ENCODE results near the gene ABT1.

ABT1 gene

DNA sequence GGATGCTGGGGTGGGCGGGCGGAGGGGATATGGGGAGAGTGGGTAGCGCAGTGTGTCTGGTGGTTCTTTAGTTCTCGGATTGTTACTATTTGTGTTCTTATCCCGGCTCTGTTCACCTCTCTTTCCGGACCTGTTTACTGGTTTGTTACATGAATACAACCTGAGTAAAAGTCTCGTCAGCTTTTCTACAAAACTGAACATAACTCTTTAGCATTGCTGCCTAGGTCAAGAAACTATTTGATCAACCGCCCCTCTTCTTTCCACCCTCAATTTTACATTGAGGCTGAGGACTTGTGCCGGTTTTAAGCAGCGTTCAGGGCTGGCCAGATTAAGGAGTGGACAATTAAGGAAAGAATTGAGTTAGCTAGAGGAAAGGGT lies 625 bp downstream of the ABT1 start:
- peaks cover 33% of the 10 kb centered on the region for H3K27me3 ChIP-seq
- H3K4me1 ChIP-seq (ENCODE audit: control insufficient read depth in 1 of 2, insufficient read depth in 1 of 2, low read depth in 1 of 2, low read length in 1 of 2): peaks cover 24 to 26% of the 10 kb centered on the region in 2 experiments
- H3K36me3 ChIP-seq: peaks cover 23% of the 10 kb centered on the region
- H3K27ac ChIP-seq: peak overlapping the region; percentile 84
- TF ChIP-seq, protein P1, sequence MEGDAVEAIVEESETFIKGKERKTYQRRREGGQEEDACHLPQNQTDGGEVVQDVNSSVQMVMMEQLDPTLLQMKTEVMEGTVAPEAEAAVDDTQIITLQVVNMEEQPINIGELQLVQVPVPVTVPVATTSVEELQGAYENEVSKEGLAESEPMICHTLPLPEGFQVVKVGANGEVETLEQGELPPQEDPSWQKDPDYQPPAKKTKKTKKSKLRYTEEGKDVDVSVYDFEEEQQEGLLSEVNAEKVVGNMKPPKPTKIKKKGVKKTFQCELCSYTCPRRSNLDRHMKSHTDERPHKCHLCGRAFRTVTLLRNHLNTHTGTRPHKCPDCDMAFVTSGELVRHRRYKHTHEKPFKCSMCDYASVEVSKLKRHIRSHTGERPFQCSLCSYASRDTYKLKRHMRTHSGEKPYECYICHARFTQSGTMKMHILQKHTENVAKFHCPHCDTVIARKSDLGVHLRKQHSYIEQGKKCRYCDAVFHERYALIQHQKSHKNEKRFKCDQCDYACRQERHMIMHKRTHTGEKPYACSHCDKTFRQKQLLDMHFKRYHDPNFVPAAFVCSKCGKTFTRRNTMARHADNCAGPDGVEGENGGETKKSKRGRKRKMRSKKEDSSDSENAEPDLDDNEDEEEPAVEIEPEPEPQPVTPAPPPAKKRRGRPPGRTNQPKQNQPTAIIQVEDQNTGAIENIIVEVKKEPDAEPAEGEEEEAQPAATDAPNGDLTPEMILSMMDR (IDR thresholded peaks at IDR 0.05): no peak
- H3K4me3 ChIP-seq (ENCODE audit: low read depth in 1 of 2, low read length in 1 of 2): peak overlapping the region; percentile 96 to 97
- H3K9me3 ChIP-seq: no peaks in the 10 kb centered on the region

DNA sequence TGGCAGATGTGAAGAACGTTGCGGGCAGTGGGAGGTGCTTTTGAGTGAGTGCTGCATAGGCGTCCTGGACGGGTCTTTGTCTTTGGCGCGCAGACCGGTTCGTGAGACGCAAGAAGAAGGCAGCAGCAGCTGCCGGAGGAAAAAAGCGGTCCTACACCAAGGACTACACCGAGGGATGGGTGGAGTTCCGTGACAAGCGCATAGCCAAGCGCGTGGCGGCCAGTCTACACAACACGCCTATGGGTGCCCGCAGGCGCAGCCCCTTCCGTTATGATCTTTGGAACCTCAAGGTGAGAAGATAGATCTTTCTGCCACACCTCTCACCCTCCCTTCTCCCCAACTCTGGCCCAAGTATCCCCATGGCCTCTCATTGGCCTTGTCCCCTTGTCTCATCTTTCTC lies 1.1 kb downstream of the ABT1 start:
- Histone ChIP-seq H3K4me1 (ENCODE audit: control insufficient read depth in 1 of 2, insufficient read depth in 1 of 2, low read depth in 1 of 2, low read length in 1 of 2) (peaks cover 24 to 26% of the 10 kb centered on the region in 2 experiments), H3K27me3 (peaks cover 29% of the 10 kb centered on the region), H3K4me3 (ENCODE audit: low read depth in 1 of 2, low read length in 1 of 2) (peak overlapping the region; percentile 96 to 97), H3K27ac (no peak overlapping the region), H3K9me3 (no peaks in the 10 kb centered on the region), H3K36me3 (peaks cover 23% of the 10 kb centered on the region)
- TF ChIP-seq, protein P1 (IDR thresholded peaks at IDR 0.05): no peak

DNA sequence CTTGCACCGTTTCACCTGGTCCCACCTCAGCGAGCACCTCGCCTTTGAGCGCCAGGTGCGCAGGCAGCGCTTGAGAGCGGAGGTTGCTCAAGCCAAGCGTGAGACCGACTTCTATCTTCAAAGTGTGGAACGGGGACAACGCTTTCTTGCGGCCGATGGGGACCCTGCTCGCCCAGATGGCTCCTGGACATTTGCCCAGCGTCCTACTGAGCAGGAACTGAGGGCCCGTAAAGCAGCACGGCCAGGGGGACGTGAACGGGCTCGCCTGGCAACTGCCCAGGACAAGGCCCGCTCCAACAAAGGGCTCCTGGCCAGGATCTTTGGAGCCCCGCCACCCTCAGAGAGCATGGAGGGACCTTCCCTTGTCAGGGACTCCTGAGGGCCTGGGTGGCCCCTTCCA lies 1.5 kb downstream of the ABT1 start:
- Histone ChIP-seq H3K27me3 (peaks cover 24% of the 10 kb centered on the region), H3K27ac (no peak overlapping the region), H3K4me3 (ENCODE audit: low read depth in 1 of 2, low read length in 1 of 2) (no peak overlapping the region), H3K9me3 (no peaks in the 10 kb centered on the region), H3K4me1 (ENCODE audit: control insufficient read depth in 1 of 2, insufficient read depth in 1 of 2, low read depth in 1 of 2, low read length in 1 of 2) (peaks cover 24 to 26% of the 10 kb centered on the region in 2 experiments), H3K36me3 (peaks cover 23% of the 10 kb centered on the region)
- TF ChIP-seq, protein P1 (IDR thresholded peaks at IDR 0.05): no peak

DNA sequence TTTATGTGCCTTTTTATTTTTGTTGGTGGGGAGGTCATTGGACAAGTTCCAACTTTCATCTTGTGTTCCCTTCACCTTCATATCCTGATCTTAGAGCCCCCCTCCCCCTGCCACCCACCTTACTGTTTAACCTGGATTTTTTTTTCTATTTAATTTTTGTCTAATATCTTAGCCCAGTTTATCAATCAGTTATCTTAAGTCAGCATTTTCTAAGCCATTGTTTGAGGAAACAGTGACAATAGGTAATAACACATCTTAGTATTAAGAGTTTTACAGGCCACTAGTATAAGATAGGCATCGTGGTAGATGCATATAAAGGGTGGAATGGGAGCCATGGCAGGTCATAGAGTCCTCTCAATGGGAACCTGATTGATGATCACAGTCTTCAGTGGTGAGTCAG lies 2.4 kb downstream of the ABT1 start:
- no peak overlapping the region for H3K4me3 ChIP-seq (ENCODE audit: low read depth in 1 of 2, low read length in 1 of 2)
- TF ChIP-seq, protein P1 (IDR thresholded peaks at IDR 0.05): no peak
- peaks cover 16% of the 10 kb centered on the region for H3K27me3 ChIP-seq
- H3K36me3 ChIP-seq: peaks cover 23% of the 10 kb centered on the region
- H3K9me3 ChIP-seq: no peaks in the 10 kb centered on the region
- H3K27ac ChIP-seq: no peak overlapping the region
- H3K4me1 ChIP-seq (ENCODE audit: control insufficient read depth in 1 of 2, insufficient read depth in 1 of 2, low read depth in 1 of 2, low read length in 1 of 2): peaks cover 24 to 26% of the 10 kb centered on the region in 2 experiments

DNA sequence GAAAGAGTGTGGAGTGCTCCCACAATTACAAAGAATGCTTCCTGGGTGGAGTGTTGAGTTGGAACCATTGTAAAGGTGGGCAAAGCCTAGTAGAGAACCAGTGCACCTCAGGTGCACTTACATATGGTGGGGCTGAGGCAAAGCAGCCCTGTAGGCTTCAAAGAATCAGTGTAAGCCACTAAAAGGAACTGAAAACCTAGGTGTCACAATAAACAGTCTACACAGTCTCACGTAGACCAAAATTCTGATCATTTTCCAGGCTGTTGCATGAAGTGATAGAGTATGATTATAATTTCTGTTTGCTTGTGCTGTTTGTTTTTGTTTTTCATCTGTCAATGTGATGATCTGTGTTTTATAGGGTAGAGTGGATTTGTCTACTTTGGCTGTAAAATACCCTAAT lies 2.8 kb downstream of the ABT1 start:
- H3K9me3 ChIP-seq: no peaks in the 10 kb centered on the region
- peaks cover 11% of the 10 kb centered on the region for H3K27me3 ChIP-seq
- H3K4me1 ChIP-seq (ENCODE audit: control insufficient read depth in 1 of 2, insufficient read depth in 1 of 2, low read depth in 1 of 2, low read length in 1 of 2): peaks cover 24 to 26% of the 10 kb centered on the region in 2 experiments
- TF ChIP-seq, protein P1 (IDR thresholded peaks at IDR 0.05): no peak
- no peak overlapping the region for H3K27ac ChIP-seq
- H3K36me3 ChIP-seq: peaks cover 23% of the 10 kb centered on the region
- no peak overlapping the region for H3K4me3 ChIP-seq (ENCODE audit: low read depth in 1 of 2, low read length in 1 of 2)

DNA sequence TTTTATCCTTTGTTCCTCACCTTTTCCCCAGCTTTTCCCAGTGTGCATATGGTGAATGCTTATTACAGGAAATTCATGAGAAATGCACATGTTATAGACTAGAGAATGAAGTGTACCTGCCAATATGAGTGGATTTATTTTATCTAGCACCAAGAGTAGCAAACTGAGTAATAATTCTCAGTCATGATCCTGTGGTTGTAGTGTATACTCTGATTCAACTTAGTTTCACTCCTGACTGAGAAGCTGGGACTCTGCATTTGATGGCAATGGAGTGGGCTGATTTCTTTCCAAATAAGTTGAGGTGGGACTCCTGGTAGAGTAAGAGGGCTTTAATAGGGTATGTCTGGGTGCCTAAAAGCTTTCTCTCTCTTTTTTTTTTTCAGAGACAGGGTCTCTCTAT lies 4.0 kb downstream of the ABT1 start:
- H3K36me3 ChIP-seq: peaks cover 23% of the 10 kb centered on the region

More for the DNA sequence above, 4.0 kb downstream of the ABT1 start:
- Histone ChIP-seq H3K27me3 (peaks cover 9% of the 10 kb centered on the region), H3K27ac (no peak overlapping the region), H3K9me3 (no peaks in the 10 kb centered on the region), H3K4me3 (ENCODE audit: low read depth in 1 of 2, low read length in 1 of 2) (no peak overlapping the region), H3K4me1 (ENCODE audit: control insufficient read depth in 1 of 2, insufficient read depth in 1 of 2, low read depth in 1 of 2, low read length in 1 of 2) (peaks cover 18 to 21% of the 10 kb centered on the region in 2 experiments)
- TF ChIP-seq, protein P1 (IDR thresholded peaks at IDR 0.05): no peak

Measured in neutrophil (primary cell).